NAMALWA (cell line): ENCODE measurements around the gene AHRR.
"Not testable (repeated sequence)": the region's sequence is repeated elsewhere in the genome, so short reads cannot be mapped to it uniquely, and the experiment has no call there.

Experiments used
- DNase-seq: peaks from one replicate; pipeline ENCODE4 v3.0.0-alpha.2; 2015; ENCODE audit warnings: low spot score

Gene AHRR

GRCh38 chr5:321230-321725 is at the start of gene AHRR:
TSS of gene AHRR (plus strand) at chr5:321714. CDS start at chr5:343903, 22,189 bp downstream.
- no peak for DNase-seq

GRCh38 chr5:271828-272167 is 49.7 kb upstream of the AHRR start:
- not testable (repeated sequence) for DNase-seq

GRCh38 chr5:273091-273490 is 48.4 kb upstream of the AHRR start:
- not testable (repeated sequence) for DNase-seq

GRCh38 chr5:273491-273890 is 48.0 kb upstream of the AHRR start:
- DNase-seq: not testable (repeated sequence)

- not testable (repeated sequence) for DNase-seq
Observed at GRCh38 chr5:274346-274745, 47.2 kb upstream of the AHRR start.

DNA sequence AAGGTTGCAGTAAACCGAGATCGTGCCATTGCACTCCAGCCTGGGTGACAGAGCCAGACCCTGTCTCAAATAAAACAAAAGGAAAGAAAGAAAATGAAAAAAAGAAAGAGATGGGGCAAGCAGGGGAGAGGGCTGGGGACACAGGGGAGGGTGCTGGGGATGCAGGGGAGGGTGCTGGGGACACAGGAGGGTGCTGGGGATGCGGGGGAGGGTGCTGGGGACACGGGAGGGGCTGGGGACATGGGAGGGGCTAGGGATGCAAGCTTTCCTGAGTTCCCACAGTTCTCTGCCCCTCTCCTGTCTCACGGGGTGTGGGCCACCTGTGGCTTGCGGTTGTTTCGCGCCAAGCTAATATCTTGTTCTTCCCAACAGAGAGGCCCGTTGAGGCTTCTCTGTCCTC is 42.9 kb upstream of the AHRR start:
- DNase-seq: no peak

DNA sequence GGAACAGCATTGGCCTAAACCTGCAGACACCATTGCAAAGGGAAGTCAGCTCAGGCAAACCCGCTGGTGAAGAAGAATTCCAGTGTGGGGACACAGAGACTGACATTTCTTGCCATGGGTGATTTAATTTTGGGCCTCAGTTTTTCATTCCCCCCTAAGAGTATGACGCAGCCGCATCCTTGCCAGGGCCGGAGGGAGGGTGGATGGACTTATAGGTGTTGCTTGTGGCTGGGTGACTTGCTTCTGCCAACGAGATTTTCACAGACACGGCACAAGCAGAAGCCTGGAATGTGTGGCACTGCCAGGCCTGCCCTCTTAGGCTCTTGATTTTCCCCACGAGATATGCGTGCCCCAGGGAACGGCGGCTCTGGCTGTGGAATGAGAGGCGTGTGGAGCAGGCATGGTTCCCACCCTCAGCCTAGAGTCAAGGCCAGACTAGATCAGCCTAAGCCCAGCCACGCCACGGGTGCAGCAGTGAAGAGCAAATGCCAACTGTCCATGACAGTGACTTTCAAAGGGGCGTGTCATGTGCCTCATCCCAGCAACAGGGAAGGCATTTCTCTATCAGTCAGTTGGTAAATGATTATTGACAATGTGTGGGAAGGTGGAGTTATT is 42.4 kb upstream of the AHRR start:
- DNase-seq: not testable (repeated sequence)

DNA sequence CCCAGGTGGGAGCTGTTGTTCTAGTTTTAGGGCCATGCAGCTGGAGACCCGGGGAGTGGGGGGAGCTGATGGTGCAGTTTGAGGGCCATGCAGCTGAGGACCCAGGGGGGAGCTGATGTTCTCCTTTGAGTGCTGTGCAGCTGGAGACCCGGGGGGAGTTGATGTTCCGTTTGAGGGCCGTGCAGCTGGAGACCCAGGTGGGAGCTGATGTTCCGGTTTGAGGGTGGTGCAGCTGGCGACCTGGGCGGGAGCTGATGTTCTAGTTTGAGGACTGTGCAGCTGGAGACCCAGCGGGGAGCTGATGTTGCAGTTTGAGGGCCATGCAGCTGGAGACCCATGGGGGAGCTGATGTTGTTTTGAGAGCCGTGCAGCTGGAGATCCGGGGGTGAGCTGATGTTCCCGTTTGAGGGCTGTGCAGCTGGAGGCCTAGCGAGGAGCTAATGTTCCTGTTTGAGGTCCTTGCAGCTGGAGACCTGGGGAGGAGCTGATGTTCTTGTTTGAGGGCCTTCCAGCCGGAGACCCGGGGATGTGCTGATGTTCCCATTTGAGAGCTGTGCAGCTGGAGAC is 35.4 kb upstream of the AHRR start:
- DNase-seq: peak; percentile 76

GRCh38 chr5:290200-290599 is 31.3 kb upstream of the AHRR start:
- not testable (repeated sequence) for DNase-seq

GRCh38 chr5:291345-291744 is 30.2 kb upstream of the AHRR start:
- DNase-seq: not testable (repeated sequence)

DNA sequence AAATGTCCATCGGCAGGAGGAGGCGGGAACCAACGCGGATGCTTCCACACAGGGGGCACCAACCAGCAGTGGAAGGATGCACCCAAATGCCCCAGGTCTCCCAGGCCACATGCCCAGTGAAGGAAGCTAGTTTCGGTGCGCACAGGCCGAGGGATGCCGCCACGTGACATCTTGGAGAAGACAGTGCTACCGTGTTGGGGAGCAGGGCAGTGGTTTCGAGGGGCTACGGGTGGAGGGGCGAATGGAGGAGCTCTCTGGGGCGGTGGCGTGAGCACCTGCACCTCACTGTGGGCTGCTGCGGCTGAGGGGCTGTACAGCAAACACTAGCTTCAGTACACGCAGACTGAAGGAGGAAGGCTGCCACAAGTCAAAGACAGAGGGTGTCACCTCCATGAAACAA is 26.7 kb upstream of the AHRR start:
- DNase-seq: not testable (repeated sequence)

GRCh38 chr5:296207-296606 is 25.3 kb upstream of the AHRR start:
- peak; percentile 4 for DNase-seq

DNA sequence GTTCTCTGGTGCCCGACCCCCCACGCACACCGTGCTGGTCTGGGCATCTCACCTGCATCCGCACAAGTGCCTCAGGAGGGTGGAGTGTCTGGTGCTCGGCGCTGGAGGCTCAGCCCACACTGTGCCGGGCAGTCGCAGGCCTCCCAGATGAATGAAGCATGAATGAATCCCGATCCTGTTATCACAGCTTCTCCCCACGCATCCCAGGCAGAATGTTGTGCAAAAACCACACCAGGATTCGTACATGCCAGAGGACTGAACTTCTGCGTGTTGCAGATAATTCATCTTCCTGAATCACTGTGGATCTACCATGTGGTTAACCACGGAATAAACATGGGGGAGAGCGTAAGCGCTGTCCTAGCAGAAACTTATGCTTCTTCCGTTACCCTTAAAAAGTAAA is 24.6 kb upstream of the AHRR start:
- DNase-seq: not testable (repeated sequence)

DNA sequence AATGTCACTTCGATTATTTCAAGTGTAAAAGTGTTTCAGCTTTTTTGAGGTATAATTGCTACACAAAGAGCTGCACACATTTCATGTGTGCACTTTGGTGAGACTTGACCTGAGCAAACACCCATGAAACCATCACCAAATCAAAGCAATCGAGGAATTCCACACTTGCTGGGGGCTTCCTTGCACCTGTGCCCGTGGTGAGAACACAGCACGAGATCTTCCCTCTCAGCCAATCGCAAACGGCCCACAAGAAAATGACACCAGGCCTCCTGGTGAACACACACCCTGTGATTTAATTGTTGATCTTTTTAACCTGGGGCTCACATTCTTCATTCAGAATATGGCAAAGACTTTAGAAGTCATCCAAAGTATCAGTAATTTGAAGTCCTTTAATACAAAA is 24.1 kb upstream of the AHRR start:
- DNase-seq: peak; percentile 6

- DNase-seq: not testable (repeated sequence)
Observed at GRCh38 chr5:297991-298736, 23.4 kb upstream of the AHRR start.

GRCh38 chr5:298737-299125 is 22.8 kb upstream of the AHRR start:
- DNase-seq: no peak

- not testable (repeated sequence) for DNase-seq
Observed at GRCh38 chr5:299921-300320, 21.6 kb upstream of the AHRR start.

DNA sequence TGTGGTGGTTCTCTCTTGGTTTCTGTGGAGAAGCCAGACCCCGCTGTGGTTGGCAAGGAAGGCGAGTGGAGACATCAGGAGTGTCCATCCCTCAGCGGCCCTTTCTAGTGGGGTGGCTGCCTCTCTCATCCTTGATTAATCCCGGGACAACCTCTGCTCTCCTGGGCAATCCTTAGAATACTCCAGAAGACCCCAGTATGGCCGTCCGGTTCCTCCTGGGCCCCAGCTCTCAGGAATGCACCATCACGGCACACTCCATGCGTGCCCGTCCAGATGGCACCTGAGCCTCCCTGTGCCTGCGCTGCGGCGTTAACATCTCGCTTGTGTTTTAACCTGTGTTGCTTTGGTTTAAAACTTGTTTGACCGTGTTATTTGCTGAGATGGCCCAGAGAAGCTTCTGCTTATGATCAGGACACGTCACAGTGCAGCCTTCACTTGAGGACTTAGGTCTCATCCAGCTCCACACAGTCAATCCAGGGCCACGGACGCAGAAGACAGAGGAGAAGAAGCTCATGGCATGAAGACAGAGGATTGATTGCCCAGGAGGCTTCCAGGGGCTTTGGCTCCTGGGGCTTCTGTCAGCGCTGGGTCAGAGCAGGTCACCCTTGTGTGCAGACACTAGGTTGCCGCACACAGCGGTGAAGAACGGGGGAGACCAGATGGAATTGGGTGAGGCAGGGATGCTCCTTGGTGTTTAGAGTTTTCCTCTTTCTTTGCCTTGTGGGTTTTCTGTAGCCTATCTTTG is 20.7 kb upstream of the AHRR start:
- not testable (repeated sequence) for DNase-seq

GRCh38 chr5:302416-302815 is 19.1 kb upstream of the AHRR start:
- not testable (repeated sequence) for DNase-seq

- DNase-seq: no peak
Observed at GRCh38 chr5:302966-303365, 18.5 kb upstream of the AHRR start.

GRCh38 chr5:303741-304140 is 17.8 kb upstream of the AHRR start:
- DNase-seq: not testable (repeated sequence)

- DNase-seq: no peak
Observed at GRCh38 chr5:305050-305449, 16.5 kb upstream of the AHRR start.

- no peak for DNase-seq
Observed at GRCh38 chr5:305459-305858, 16.1 kb upstream of the AHRR start.
